ENCODE measurements around the gene SMARCC1. TPM values are rescaled to one million over a fixed set of nuclear protein-coding genes. Genes with fewer than 3 reads are reported as not detected.

SMARCC1 gene
- total RNA-seq, 2 donors from 2014 or later = 49.9 to 58.7 TPM

DNA sequence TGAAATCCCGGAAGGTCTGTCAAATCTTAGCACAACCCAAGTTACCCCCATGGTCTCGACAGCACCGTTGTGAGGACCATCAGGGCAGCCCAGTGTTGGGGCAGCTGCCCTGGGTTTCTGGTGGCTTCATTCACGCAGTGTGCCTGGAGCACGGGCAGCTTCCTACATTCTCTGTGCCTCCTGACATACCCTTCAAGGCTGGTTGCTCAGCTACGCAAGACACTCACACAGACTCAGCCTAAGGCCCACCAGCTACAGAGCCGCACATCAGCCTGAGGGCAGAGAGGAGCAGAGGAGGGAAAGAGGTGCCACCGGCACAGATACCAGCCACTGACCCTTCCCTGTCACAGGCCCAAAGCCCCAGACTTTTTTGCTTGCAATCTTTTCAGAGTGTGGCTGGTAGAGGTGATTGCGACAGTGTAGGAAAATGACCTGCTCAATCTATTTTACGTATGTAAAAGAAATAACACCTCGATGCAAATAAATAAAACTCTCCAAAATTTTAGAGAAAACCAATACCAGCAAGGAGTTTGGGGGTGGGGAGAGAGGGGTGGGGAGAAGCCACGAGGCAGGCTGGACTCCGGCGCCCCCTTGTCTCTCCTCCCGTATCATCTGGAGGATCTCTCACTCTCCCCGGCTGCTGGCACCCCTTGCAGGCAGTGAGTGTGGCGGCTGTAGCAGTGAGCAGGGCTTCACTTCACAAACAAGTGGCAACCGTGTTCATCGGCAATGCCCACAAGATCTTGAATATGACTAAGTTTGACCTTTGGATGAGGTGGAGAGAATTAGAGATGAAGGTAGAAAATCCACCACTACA lies 215.8 kb downstream of the SMARCC1 start:
- DNase-seq (ENCODE audit: low spot score) = no peak
- intact Hi-C loops (cut with DNase I) = no loop called here
- H3K27ac ChIP-seq = no peak overlapping the region
- no peaks in the 10 kb centered on the region for H3K4me1 ChIP-seq (replicated peaks)
- WGBS = 66% methylated on average over 19 of the region's 19 CpGs
- no peaks in the 10 kb centered on the region for H3K9me3 ChIP-seq
- H3K4me3 ChIP-seq = no peak overlapping the region
- H3K36me3 ChIP-seq = no peaks in the 10 kb centered on the region
- TF ChIP-seq, protein P1, sequence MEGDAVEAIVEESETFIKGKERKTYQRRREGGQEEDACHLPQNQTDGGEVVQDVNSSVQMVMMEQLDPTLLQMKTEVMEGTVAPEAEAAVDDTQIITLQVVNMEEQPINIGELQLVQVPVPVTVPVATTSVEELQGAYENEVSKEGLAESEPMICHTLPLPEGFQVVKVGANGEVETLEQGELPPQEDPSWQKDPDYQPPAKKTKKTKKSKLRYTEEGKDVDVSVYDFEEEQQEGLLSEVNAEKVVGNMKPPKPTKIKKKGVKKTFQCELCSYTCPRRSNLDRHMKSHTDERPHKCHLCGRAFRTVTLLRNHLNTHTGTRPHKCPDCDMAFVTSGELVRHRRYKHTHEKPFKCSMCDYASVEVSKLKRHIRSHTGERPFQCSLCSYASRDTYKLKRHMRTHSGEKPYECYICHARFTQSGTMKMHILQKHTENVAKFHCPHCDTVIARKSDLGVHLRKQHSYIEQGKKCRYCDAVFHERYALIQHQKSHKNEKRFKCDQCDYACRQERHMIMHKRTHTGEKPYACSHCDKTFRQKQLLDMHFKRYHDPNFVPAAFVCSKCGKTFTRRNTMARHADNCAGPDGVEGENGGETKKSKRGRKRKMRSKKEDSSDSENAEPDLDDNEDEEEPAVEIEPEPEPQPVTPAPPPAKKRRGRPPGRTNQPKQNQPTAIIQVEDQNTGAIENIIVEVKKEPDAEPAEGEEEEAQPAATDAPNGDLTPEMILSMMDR (IDR thresholded peaks at IDR 0.05) = no peak
- TF ChIP-seq POLR2AphosphoS5 (IDR thresholded peaks at IDR 0.05) = no peak
- TF ChIP-seq POLR2A (IDR thresholded peaks at IDR 0.05) = no peak
- H3K27me3 ChIP-seq (replicated peaks; ENCODE audit: insufficient read depth) = no peaks in the 10 kb centered on the region

DNA sequence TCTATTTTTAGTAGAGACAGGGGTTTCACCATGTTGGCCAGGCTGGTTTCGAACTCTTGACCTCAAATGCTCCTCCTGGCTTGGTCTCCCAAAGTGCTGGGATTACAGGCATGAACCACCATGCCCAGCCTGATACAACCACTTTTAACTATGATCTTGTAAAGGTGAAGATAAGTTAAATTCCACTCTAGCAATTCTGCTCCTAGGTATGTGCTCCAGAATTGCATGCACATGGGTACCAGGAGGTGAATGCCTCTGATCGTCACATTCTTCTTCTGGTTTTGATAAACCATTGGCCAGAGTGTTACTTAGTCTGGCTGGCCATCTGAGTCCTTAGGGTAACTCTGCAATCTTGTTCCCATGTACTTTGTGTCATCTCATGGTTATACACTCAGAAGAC lies 225.3 kb downstream of the SMARCC1 start:
- Histone ChIP-seq H3K4me3 (no peak overlapping the region), H3K27me3 (replicated peaks; ENCODE audit: insufficient read depth) (no peaks in the 10 kb centered on the region), H3K4me1 (replicated peaks) (no peaks in the 10 kb centered on the region), H3K27ac (no peak overlapping the region), H3K9me3 (no peaks in the 10 kb centered on the region), H3K36me3 (no peaks in the 10 kb centered on the region)
- no peak for TF ChIP-seq POLR2A (IDR thresholded peaks at IDR 0.05)
- no peak for TF ChIP-seq POLR2AphosphoS5 (IDR thresholded peaks at IDR 0.05)
- TF ChIP-seq, protein P1 (IDR thresholded peaks at IDR 0.05) = no peak
- intact Hi-C loops (cut with DNase I) = no loop called here
- 93% methylated on average over 2 of the region's 2 CpGs for WGBS
- DNase-seq (ENCODE audit: low spot score) = no peak

DNA sequence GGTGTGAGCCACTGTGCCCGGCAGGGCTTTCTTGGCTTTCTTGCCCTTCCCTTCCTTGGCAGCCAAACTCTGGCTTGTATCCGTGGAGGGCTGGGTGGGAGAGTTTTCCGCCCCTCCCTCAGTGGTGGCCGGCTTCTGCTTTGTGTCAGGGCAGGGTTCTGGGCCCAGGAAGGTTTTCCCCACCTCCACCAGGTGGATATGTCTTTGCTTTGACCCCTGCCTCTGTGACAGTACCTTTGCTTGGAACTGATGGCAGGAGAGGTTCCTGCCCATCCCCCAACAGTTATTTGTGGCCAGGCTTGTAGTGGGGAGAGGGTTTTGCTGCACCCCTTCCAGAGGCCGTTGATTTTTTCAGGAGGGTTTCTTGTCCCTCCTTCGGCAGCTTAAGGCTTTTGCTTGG lies 227.4 kb downstream of the SMARCC1 start:
- no peak for DNase-seq (ENCODE audit: low spot score)
- H3K27me3 ChIP-seq (replicated peaks; ENCODE audit: insufficient read depth) = no peaks in the 10 kb centered on the region
- H3K36me3 ChIP-seq = no peaks in the 10 kb centered on the region
- intact Hi-C loops (cut with DNase I) = no loop called here
- no peak overlapping the region for H3K4me3 ChIP-seq
- 84% methylated on average over 6 of the region's 6 CpGs for WGBS
- H3K27ac ChIP-seq = no peak overlapping the region
- TF ChIP-seq POLR2AphosphoS5 (IDR thresholded peaks at IDR 0.05) = no peak
- TF ChIP-seq POLR2A (IDR thresholded peaks at IDR 0.05) = no peak
- TF ChIP-seq, protein P1 (IDR thresholded peaks at IDR 0.05) = no peak
- H3K9me3 ChIP-seq = no peaks in the 10 kb centered on the region
- H3K4me1 ChIP-seq (replicated peaks) = no peaks in the 10 kb centered on the region

DNA sequence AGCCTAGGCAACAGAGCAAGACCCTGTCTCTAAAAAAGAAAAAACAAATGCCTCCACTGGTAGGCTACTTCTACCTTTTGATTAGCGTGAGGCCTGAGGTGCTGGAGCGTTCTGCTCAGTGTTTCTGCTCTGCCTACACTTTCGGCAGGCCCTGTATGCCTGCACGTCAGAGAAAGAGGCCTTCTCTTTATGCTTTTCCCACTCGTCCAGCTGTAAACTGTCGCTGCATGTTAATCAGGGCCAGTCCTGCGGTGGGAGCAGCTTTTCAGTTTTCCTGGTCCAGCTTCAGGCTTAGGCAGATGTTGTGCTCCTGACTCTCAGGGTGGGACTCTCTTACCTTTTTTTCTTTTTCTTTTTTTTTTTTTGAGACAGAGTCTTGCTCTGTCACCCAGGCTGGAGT lies 228.3 kb downstream of the SMARCC1 start:
- Histone ChIP-seq H3K36me3 (no peaks in the 10 kb centered on the region), H3K4me3 (no peak overlapping the region), H3K9me3 (no peaks in the 10 kb centered on the region), H3K27ac (no peak overlapping the region), H3K4me1 (replicated peaks) (no peaks in the 10 kb centered on the region), H3K27me3 (replicated peaks; ENCODE audit: insufficient read depth) (no peaks in the 10 kb centered on the region)
- no peak for DNase-seq (ENCODE audit: low spot score)
- TF ChIP-seq POLR2AphosphoS5 (IDR thresholded peaks at IDR 0.05) (no peak), POLR2A (IDR thresholded peaks at IDR 0.05) (no peak)
- TF ChIP-seq, protein P1 (IDR thresholded peaks at IDR 0.05) = no peak
- intact Hi-C loops (cut with DNase I) = no loop called here
- WGBS = 84% methylated on average over 7 of the region's 7 CpGs
